Spleen (tissue), 7 donors: ENCODE measurements around the gene VSIG2.

ENCODE experiments used
- CTCF ChIP-seq, 11 experiments: fragments of 200-600 bp in 7 of 11; fragments of 450-650 bp in 4 of 11; sonication (generic) in 4 of 11; IDR thresholded peaks in 8 of 11; conservative IDR thresholded peaks in 3 of 11; 1 replicate in 7 of 11; 2 replicates in 4 of 11; pipeline versions ENCODE4 v1.4.0 to v1.8.0; 2016 to 2021; ENCODE audit warnings: antibody characterized with exemption in 11 of 11, inconsistent platforms in 4 of 11, mild to moderate bottlenecking in 1 of 11
- POLR2A ChIP-seq, 3 donors: fragments of 450-650 bp; IDR thresholded peaks; one replicate each; pipeline ENCODE4 v1.5.1; 2017; ENCODE audit warnings: antibody characterized with exemption in 3 of 3, mild to moderate bottlenecking in 1 of 3
- POLR2AphosphoS5 ChIP-seq, 3 donors: sonication (generic); formaldehyde crosslinking; IDR thresholded peaks; one replicate each; pipeline ENCODE4 v1.5.1; 2017; ENCODE audit warnings: antibody characterized with exemption in 3 of 3
- donor health status: DM: no; HTN: no; CAD: no; lungs with moderate emphysema.
- donor health status: DM: no; HTN: no; CAD: no.
- donor health status: DM: no; HTN: no; CAD: no.

GRCh38 chr11:124717421-124717785, 34.7 kb downstream of the VSIG2 start:
- TF ChIP-seq POLR2AphosphoS5 (IDR thresholded peaks at IDR 0.05) (no peak), POLR2A (IDR thresholded peaks at IDR 0.05) (no peak), CTCF (IDR thresholded peaks at IDR 0.05 in 8 of 11, conservative IDR thresholded peaks at IDR 0.05 in 3 of 11) (no peak)
